ENCODE results near the gene SLC6A20. TPM values are rescaled to one million over a fixed set of nuclear protein-coding genes. Genes with fewer than 3 reads are reported as not detected.
A peak's percentile ranks its signal among the peaks of the same experiment; 100 is the strongest.

SLC6A20 gene
- total and polyA plus RNA-seq, 2 of the 13 experiments (the other 11 are each of a cell fraction or from before 2014, with no cell fraction given) = not detected

- no peak for FAIRE-seq
- TF ChIP-seq ZNF362 (CRISPR knock-in tag; IDR thresholded peaks at IDR 0.05; ENCODE audit: borderline replicate concordance) (no peak), ZMAT3 (CRISPR knock-in tag; conservative IDR thresholded peaks at IDR 0.05) (no peak), ZNF580 (CRISPR knock-in tag; IDR thresholded peaks at IDR 0.05; ENCODE audit: borderline replicate concordance, low read depth) (no peak), MTF2 (CRISPR knock-in tag; IDR thresholded peaks at IDR 0.05; ENCODE audit: borderline replicate concordance) (0 out of 2 replicates have a peak, but pooled peaks have one; percentile 25), ZSCAN5A (CRISPR knock-in tag; IDR thresholded peaks at IDR 0.05; ENCODE audit: borderline replicate concordance) (0 out of 2 replicates have a peak, but pooled peaks have one; percentile 49), ZNF501 (CRISPR knock-in tag; IDR thresholded peaks at IDR 0.05) (no peak), ZNF569 (CRISPR knock-in tag; IDR thresholded peaks at IDR 0.05; ENCODE audit: borderline replicate concordance) (no peak), ZNF597 (CRISPR knock-in tag; IDR thresholded peaks at IDR 0.05) (no peak), ZNF343 (CRISPR knock-in tag; IDR thresholded peaks at IDR 0.05) (no peak), ZFAT (CRISPR knock-in tag; conservative IDR thresholded peaks at IDR 0.05) (no peak), ZNF530 (CRISPR knock-in tag; IDR thresholded peaks at IDR 0.05; ENCODE audit: low read depth) (no peak), ARNT2 (CRISPR knock-in tag; IDR thresholded peaks at IDR 0.05; ENCODE audit: low read depth) (0 out of 2 replicates have a peak, but pooled peaks have one; percentile 1), EEA1 (CRISPR knock-in tag; IDR thresholded peaks at IDR 0.05; ENCODE audit: borderline replicate concordance) (no peak), ZNF574 (CRISPR knock-in tag; IDR thresholded peaks at IDR 0.05) (no peak), RNF219 (CRISPR knock-in tag; IDR thresholded peaks at IDR 0.05) (no peak)
Measured at GRCh38 chr3:45841420-45841756, 45.1 kb upstream of the SLC6A20 start.

More at GRCh38 chr3:45841420-45841756, 45.1 kb upstream of the SLC6A20 start:
- Histone ChIP-seq H3K79me2 (ENCODE audit: insufficient read depth, low read length) (no peaks in the 10 kb centered on the region), H3K36me3 (replicated peaks in 1 of 2; ENCODE audit: control insufficient read depth in 1 of 2, insufficient read depth in 2 of 2, low read length in 2 of 2) (peaks cover 0 to 1% of the 10 kb centered on the region in 2 experiments; a peak in 2 of 5 replicates), H3K4me3 (replicated peaks in 1 of 3; ENCODE audit: insufficient read depth in 1 of 3, low read depth in 2 of 3, low read length in 3 of 3) (peak overlapping the region; percentile 76 to 91 (median 88)), H4K20me1 (ENCODE audit: insufficient read depth, low read length) (no peaks in the 10 kb centered on the region), H3K4me2 (ENCODE audit: low read depth, low read length) (peak overlapping the region; percentile 80), H3K27ac (ENCODE audit: extremely low read length, insufficient read depth, low read length) (peak overlapping the region; percentile 33), H3K4me1 (ENCODE audit: insufficient read depth, low read length) (peaks cover 16% of the 10 kb centered on the region), H3K9ac (ENCODE audit: insufficient read depth, low read depth, low read length) (peak overlapping the region; percentile 74), H2AFZ (ENCODE audit: low read length) (peak overlapping the region; percentile 43), H3K27me3 (ENCODE audit: control insufficient read depth in 1 of 2, insufficient read depth in 2 of 2, low read length in 2 of 2) (no peaks in the 10 kb centered on the region; a peak in 1 of 5 replicates), H3K9me3 (ENCODE audit: low read length) (peaks cover 7% of the 10 kb centered on the region; the same call in 1 of the 2 replicates)
- DNase-seq (ENCODE audit: low spot score) (peak; percentile 3), ATAC-seq (peak; percentile 64)
- in situ Hi-C loops (cut with HindIII; ENCODE audit: extremely low pct_ligation_motif_present, low pct_unique_long_range_greater_than_20kb) (no loop called here), intact Hi-C loops (cut with micrococcal nuclease; ENCODE audit: unreplicated experiment) (no loop called here)
- CTCF ChIA-PET (ENCODE audit: low intra/inter-chr PET ratio, low total read pairs) = no interaction called here
- BruUV-seq (replicated peaks) = TSS peak; percentile 65
- POLR2A ChIA-PET = no interaction called here
- WGBS (ENCODE audit: low lambda C conversion rate) = 6% methylated on average over 2 of the region's 15 CpGs
